OCI-LY1 (cell line): ENCODE results near the gene RCAN2.
"Not testable (repeated sequence)": the region's sequence is repeated elsewhere in the genome, so short reads cannot be mapped to it uniquely, and the experiment has no call there.

Source experiments
- H2AFZ ChIP-seq: fragments of 200-600 bp; sonication (generic), shearing (Covaris generic); 2 replicates; pipeline ENCODE4 v1.6.0; 2014; ENCODE audit warnings: antibody characterized with exemption, mild to moderate bottlenecking, low read length
- H3F3A ChIP-seq: fragments of 200-600 bp; sonication (generic), shearing (Covaris generic); 2 replicates; pipeline ENCODE4 v1.6.0; 2014; ENCODE audit warnings: mild to moderate bottlenecking, antibody characterized with exemption, low read length, moderate library complexity; ENCODE audit not compliant: insufficient read depth
- H3K27ac ChIP-seq: fragments of 200-600 bp; sonication (generic); 2 replicates; pipeline ENCODE4 v1.5.1; 2014; ENCODE audit warnings: low read length, mixed run types, mild to moderate bottlenecking, low read depth; ENCODE audit not compliant: poor library complexity, severe bottlenecking
- H3K27me3 ChIP-seq: fragments of 200-600 bp; sonication (generic); 2 replicates; pipeline ENCODE4 v1.6.0; 2014; ENCODE audit warnings: antibody characterized with exemption, mild to moderate bottlenecking, low read length, moderate library complexity; ENCODE audit not compliant: insufficient read depth
- H3K36me3 ChIP-seq: fragments of 200-600 bp; sonication (generic); 2 replicates; pipeline ENCODE4 v1.6.1; 2014; ENCODE audit warnings: mild to moderate bottlenecking, antibody characterized with exemption, low read length, moderate library complexity, mixed read lengths; ENCODE audit not compliant: insufficient read depth
- H3K4me1 ChIP-seq: fragments of 200-600 bp; sonication (generic); 2 replicates; pipeline ENCODE4 v1.5.1; 2014; ENCODE audit warnings: mild to moderate bottlenecking, low read length, moderate library complexity; ENCODE audit not compliant: insufficient read depth, severe bottlenecking
- H3K4me2 ChIP-seq: fragments of 200-600 bp; sonication (generic), shearing (Covaris generic); 2 replicates; pipeline ENCODE4 v1.6.1; 2014; ENCODE audit warnings: low read length
- H3K4me3 ChIP-seq: fragments of 200-600 bp; sonication (generic); 2 replicates; pipeline ENCODE4 v1.5.1; 2014; ENCODE audit warnings: low read length, low read depth, mild to moderate bottlenecking, mixed read lengths; ENCODE audit not compliant: poor library complexity, severe bottlenecking
- H3K79me2 ChIP-seq: fragments of 200-600 bp; shearing (Covaris generic); 2 replicates; pipeline ENCODE4 v1.6.1; 2016; ENCODE audit warnings: mixed run types, low read length, mixed read lengths; ENCODE audit not compliant: insufficient read depth
- H3K9ac ChIP-seq: fragments of 200-600 bp; sonication (generic), shearing (Covaris generic); 2 replicates; pipeline ENCODE4 v1.6.1; 2014; ENCODE audit warnings: mild to moderate bottlenecking, low read length, mixed read lengths
- H3K9me2 ChIP-seq: fragments of 200-600 bp; sonication (generic), shearing (Covaris generic); 2 replicates; pipeline ENCODE4 v1.6.1; 2014; ENCODE audit warnings: low read depth, mild to moderate bottlenecking, low read length, mixed read lengths
- H3K9me3 ChIP-seq: fragments of 200-600 bp; shearing (Covaris generic); 2 replicates; pipeline ENCODE4 v1.6.1; 2014; ENCODE audit warnings: low read length, mixed read lengths
- H4K20me1 ChIP-seq: fragments of 200-600 bp; sonication (generic), shearing (Covaris generic); 2 replicates; pipeline ENCODE4 v1.6.0; 2016; ENCODE audit warnings: mild to moderate bottlenecking, low read length; ENCODE audit not compliant: insufficient read depth
- CTCF ChIP-seq: fragments of 200-600 bp; sonication (generic), shearing (Covaris generic); IDR thresholded peaks from 2 replicates; pipeline ENCODE4 v1.5.1; 2017; ENCODE audit warnings: mild to moderate bottlenecking, antibody characterized with exemption, low read length, moderate library complexity, mixed read lengths
- EZH2 ChIP-seq: fragments of 200-600 bp; sonication (generic), shearing (Covaris generic); IDR thresholded peaks from 2 replicates; pipeline ENCODE4 v1.8.0; 2017; ENCODE audit warnings: borderline replicate concordance, mixed run types, mild to moderate bottlenecking, antibody characterized with exemption, low read length, moderate library complexity, mixed read lengths

Gene RCAN2

GRCh38 chr6:46392294-46392693 is 99.0 kb downstream of the RCAN2 start:
- H3K9me3 ChIP-seq = no peaks in the 10 kb centered on the region
- H3K9ac ChIP-seq = no peak overlapping the region
- H2AFZ ChIP-seq = no peak overlapping the region
- no peaks in the 10 kb centered on the region for H3K79me2 ChIP-seq
- H3K4me3 ChIP-seq = no peak overlapping the region
- no peak overlapping the region for H3K4me2 ChIP-seq
- no peak overlapping the region for H3K27ac ChIP-seq
- no peaks in the 10 kb centered on the region for H3K9me2 ChIP-seq
- H3K36me3 ChIP-seq = no peaks in the 10 kb centered on the region
- no peaks in the 10 kb centered on the region for H3F3A ChIP-seq
- no peaks in the 10 kb centered on the region for H3K27me3 ChIP-seq
- no peaks in the 10 kb centered on the region for H3K4me1 ChIP-seq
- H4K20me1 ChIP-seq = no peaks in the 10 kb centered on the region
- no peak for TF ChIP-seq CTCF
- no peak for TF ChIP-seq EZH2

GRCh38 chr6:46390153-46390876 is 100.9 kb downstream of the RCAN2 start:
- Histone ChIP-seq H3K9me2 (no peaks in the 10 kb centered on the region), H3K4me2 (no peak overlapping the region), H3K9ac (no peak overlapping the region), H3K4me1 (no peaks in the 10 kb centered on the region), H4K20me1 (no peaks in the 10 kb centered on the region), H3F3A (no peaks in the 10 kb centered on the region), H3K4me3 (no peak overlapping the region), H3K79me2 (no peaks in the 10 kb centered on the region), H3K9me3 (no peaks in the 10 kb centered on the region), H3K36me3 (no peaks in the 10 kb centered on the region), H3K27me3 (no peaks in the 10 kb centered on the region), H2AFZ (no peak overlapping the region), H3K27ac (no peak overlapping the region)
- TF ChIP-seq CTCF = no peak
- TF ChIP-seq EZH2 = no peak

- not testable (repeated sequence) for H3K4me2 ChIP-seq, H3K79me2 ChIP-seq, H3K9me3 ChIP-seq, H3K4me3 ChIP-seq, H2AFZ ChIP-seq, H3K9ac ChIP-seq, H3K4me1 ChIP-seq, H3K9me2 ChIP-seq, H4K20me1 ChIP-seq, H3F3A ChIP-seq, H3K27ac ChIP-seq, H3K27me3 ChIP-seq, H3K36me3 ChIP-seq
Measured at GRCh38 chr6:46387728-46388127, 103.5 kb downstream of the RCAN2 start.

GRCh38 chr6:46381579-46381978 is 109.7 kb downstream of the RCAN2 start:
- Histone ChIP-seq H3K4me1 (peaks cover 44% of the 10 kb centered on the region), H2AFZ (no peak overlapping the region), H3K27me3 (no peaks in the 10 kb centered on the region), H3F3A (no peaks in the 10 kb centered on the region), H3K27ac (peak overlapping the region; percentile 2), H3K4me3 (no peak overlapping the region), H4K20me1 (no peaks in the 10 kb centered on the region), H3K4me2 (no peak overlapping the region), H3K9me3 (no peaks in the 10 kb centered on the region), H3K79me2 (no peaks in the 10 kb centered on the region), H3K9ac (no peak overlapping the region), H3K36me3 (no peaks in the 10 kb centered on the region), H3K9me2 (no peaks in the 10 kb centered on the region)
- TF ChIP-seq EZH2 (no peak), CTCF (no peak)
